ENCODE results near the gene KCTD6. TPM values are rescaled to one million over a fixed set of nuclear protein-coding genes. Genes with fewer than 3 reads are reported as not detected.

The KCTD6 gene
- total RNA-seq, 3 donors from 2014 or later (not counting 1 experiment from before 2014, with no cell fraction given) = 4.5 to 12.9 (median 7.5) TPM

DNA sequence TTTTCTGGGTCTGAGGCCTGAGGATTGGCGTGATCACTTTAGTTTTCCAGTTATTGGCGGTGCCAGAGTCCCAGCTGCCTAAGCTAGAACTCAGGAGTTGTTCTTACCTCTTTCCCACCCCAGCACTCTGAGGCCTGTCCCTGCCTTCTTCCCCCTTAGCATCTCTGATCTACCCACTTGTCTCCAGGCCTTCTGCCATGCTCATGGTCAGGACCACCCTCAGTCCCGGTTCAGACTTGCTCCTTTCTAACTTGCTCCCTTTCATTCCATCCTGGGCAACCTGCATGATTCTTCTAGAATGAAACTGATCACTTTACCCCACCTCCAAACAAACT lies 29.4 kb downstream of the KCTD6 start:
- Histone ChIP-seq H3K36me3 (ENCODE audit: control insufficient read depth, insufficient read depth, low read length) (no peaks in the 10 kb centered on the region), H3K4me3 (ENCODE audit: low read length) (no peak overlapping the region), H3K4me1 (ENCODE audit: control insufficient read depth, insufficient read depth, low read length) (no peaks in the 10 kb centered on the region), H3K9me3 (ENCODE audit: control insufficient read depth, insufficient read depth, low read length) (no peaks in the 10 kb centered on the region), H3K27ac (ENCODE audit: low read length) (no peak overlapping the region), H3K27me3 (ENCODE audit: control insufficient read depth, insufficient read depth, low read length) (no peaks in the 10 kb centered on the region)
- Mint-ChIP-seq H3K9me3 (no peaks in the 10 kb centered on the region), H3K4me3 (no peak overlapping the region), H3K27me3 (ENCODE audit: low read depth in 2 of 2) (no peaks in the 10 kb centered on the region), H3K27ac (peak overlapping the region in 1 of 2 donors; percentile 21), H3K4me1 (peaks cover 0 to 5% of the 10 kb centered on the region in 2 donors), H3K36me3 (no peaks in the 10 kb centered on the region)
- DNase-seq (no peak), ATAC-seq (no peak)
- intact Hi-C loops (cut with micrococcal nuclease) = no loop called here
- WGBS (ENCODE audit: insufficient coverage) = 95% methylated on average over 3 of the region's 3 CpGs
- TF ChIP-seq, protein P1, sequence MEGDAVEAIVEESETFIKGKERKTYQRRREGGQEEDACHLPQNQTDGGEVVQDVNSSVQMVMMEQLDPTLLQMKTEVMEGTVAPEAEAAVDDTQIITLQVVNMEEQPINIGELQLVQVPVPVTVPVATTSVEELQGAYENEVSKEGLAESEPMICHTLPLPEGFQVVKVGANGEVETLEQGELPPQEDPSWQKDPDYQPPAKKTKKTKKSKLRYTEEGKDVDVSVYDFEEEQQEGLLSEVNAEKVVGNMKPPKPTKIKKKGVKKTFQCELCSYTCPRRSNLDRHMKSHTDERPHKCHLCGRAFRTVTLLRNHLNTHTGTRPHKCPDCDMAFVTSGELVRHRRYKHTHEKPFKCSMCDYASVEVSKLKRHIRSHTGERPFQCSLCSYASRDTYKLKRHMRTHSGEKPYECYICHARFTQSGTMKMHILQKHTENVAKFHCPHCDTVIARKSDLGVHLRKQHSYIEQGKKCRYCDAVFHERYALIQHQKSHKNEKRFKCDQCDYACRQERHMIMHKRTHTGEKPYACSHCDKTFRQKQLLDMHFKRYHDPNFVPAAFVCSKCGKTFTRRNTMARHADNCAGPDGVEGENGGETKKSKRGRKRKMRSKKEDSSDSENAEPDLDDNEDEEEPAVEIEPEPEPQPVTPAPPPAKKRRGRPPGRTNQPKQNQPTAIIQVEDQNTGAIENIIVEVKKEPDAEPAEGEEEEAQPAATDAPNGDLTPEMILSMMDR (IDR thresholded peaks at IDR 0.05) = no peak

DNA sequence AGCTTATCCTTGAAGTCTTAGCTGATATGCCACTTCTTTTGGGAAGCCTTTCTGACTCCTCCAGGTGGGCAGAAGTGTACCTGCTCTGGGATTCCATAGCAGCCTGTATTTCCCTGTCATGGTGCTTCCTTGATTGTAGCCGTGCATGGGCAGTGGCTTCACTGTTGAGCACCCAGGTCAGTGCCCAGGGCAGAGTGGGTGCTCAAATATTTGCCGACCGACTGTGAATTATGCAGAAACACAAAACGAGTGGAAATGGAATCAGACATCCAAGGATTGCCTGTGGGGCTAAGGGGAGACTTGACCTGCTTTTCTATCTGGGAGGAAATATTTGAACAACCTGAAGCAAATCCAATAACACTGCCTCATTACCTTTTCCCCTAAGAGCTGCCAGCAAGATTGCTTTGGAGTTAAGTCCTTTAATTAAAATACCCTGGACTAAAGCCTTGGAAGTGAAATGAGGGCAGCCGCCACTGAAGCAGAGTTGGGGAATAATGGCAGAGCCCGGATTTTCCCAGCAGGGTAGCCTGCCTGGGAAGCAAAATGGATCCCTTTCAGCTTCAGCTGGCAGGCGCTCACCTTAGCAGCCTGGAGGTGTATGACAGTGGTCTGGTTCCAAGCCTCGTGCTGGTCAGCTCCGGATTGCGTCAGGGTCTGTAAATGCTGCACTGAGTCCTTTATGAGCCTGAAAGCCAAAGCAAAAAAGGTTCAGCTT lies 30.2 kb downstream of the KCTD6 start:
- TF ChIP-seq, protein P1 (IDR thresholded peaks at IDR 0.05) = no peak
- no peak overlapping the region for H3K4me3 ChIP-seq (ENCODE audit: low read length)
- H3K36me3 ChIP-seq (ENCODE audit: control insufficient read depth, insufficient read depth, low read length) = no peaks in the 10 kb centered on the region
- intact Hi-C loops (cut with micrococcal nuclease) = no loop called here
- H3K9me3 ChIP-seq (ENCODE audit: control insufficient read depth, insufficient read depth, low read length) = no peaks in the 10 kb centered on the region
- H3K9me3 Mint-ChIP-seq = no peaks in the 10 kb centered on the region
- WGBS (ENCODE audit: insufficient coverage) = 89% methylated on average over 10 of the region's 10 CpGs
- no peaks in the 10 kb centered on the region for H3K27me3 Mint-ChIP-seq (ENCODE audit: low read depth in 2 of 2)
- H3K4me1 ChIP-seq (ENCODE audit: control insufficient read depth, insufficient read depth, low read length) = no peaks in the 10 kb centered on the region
- H3K36me3 Mint-ChIP-seq = no peaks in the 10 kb centered on the region
- H3K4me3 Mint-ChIP-seq = no peak overlapping the region
- no peaks in the 10 kb centered on the region for H3K27me3 ChIP-seq (ENCODE audit: control insufficient read depth, insufficient read depth, low read length)
- peaks cover 0 to 5% of the 10 kb centered on the region in 2 donors for H3K4me1 Mint-ChIP-seq
- no peak overlapping the region for H3K27ac Mint-ChIP-seq
- no peak for ATAC-seq
- H3K27ac ChIP-seq (ENCODE audit: low read length) = no peak overlapping the region
- no peak for DNase-seq

DNA sequence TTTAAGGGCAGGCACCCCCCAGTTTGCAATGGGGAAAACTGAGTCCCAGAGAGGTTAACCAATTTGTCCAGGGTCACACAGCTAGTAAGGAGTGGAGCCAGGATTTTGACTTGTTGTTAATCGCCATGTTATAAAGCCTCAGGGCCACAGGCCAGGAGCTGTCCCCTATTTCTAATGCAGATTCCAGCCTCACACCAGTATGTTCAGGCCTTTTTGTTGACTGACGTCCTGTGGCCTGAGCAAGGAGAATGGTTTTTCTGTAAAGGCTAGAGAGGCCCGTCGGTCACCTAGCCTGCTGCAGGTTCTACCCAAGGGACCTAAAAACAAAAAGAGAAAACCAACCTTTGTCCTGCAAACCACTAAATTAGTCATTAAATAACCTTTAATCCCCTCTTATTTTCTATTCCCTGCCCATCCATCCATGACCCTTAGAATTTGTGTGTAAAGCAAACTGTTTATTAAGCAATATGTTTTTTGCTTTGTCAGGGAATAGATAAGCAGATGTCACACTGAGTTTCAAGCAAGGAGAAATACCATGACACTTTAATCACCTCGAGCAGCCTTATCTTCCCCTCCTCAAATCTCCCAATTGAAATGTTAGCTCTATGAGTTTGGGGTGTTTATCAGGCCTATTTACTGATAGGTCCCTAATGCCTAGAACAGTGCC lies 31.0 kb downstream of the KCTD6 start:
- Histone ChIP-seq H3K27ac (ENCODE audit: low read length) (no peak overlapping the region), H3K9me3 (ENCODE audit: control insufficient read depth, insufficient read depth, low read length) (no peaks in the 10 kb centered on the region), H3K36me3 (ENCODE audit: control insufficient read depth, insufficient read depth, low read length) (no peaks in the 10 kb centered on the region), H3K4me3 (ENCODE audit: low read length) (no peak overlapping the region), H3K27me3 (ENCODE audit: control insufficient read depth, insufficient read depth, low read length) (no peaks in the 10 kb centered on the region), H3K4me1 (ENCODE audit: control insufficient read depth, insufficient read depth, low read length) (no peaks in the 10 kb centered on the region)
- H3K4me3 Mint-ChIP-seq = no peak overlapping the region
- H3K27me3 Mint-ChIP-seq (ENCODE audit: low read depth in 2 of 2) = no peaks in the 10 kb centered on the region
- 91% methylated on average over 4 of the region's 5 CpGs for WGBS (ENCODE audit: insufficient coverage)
- peaks cover 0 to 5% of the 10 kb centered on the region in 2 donors for H3K4me1 Mint-ChIP-seq
- intact Hi-C loops (cut with micrococcal nuclease) = no loop called here
- H3K9me3 Mint-ChIP-seq = no peaks in the 10 kb centered on the region
- TF ChIP-seq, protein P1 (IDR thresholded peaks at IDR 0.05) = no peak
- DNase-seq (no peak), ATAC-seq (no peak)
- H3K27ac Mint-ChIP-seq = no peak overlapping the region
- no peaks in the 10 kb centered on the region for H3K36me3 Mint-ChIP-seq
